Effector CD8-positive, alpha-beta T cell (primary cell): ENCODE results near the gene CSMD2.

Source experiments
- DNase-seq: peaks from one replicate; lab custom pipeline; 2025; lab: John Stamatoyannopoulos, UW

The CSMD2 gene

DNA sequence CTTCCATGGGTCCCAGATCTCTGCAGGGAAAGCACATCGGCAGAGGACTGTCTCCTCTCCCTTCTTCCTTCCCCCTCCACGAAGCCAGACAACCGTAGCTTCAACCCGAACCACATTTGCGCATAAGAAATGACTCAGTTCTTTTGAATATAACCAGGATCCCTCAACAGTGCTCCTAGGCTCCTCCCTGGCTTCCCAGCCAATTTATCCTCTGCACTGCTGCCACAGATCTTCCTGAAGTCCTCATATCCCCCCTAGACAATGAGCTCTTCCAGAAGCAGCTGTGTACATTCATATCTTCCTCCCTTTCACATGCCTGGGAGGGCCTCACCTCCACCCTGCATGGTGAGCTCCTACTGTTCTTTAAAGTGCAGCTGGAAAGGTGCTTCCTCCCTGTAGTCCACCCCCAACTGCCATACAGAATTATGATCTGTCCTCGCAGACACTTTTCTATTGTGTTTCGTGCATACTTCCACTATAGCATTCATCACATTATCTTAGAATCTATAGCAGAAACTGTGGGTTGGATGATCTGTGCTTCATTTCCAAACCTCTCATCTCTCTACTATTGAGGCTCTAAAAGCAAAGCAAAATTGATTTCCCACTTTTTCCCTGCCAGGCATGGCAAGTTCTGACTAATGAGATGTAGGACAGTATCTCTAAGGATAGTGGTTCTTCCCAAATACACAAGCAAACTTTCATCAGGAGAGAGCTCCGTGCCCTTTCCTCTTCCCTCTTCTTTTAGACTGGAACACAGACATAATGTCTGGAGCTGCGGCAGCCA is 480.4 kb downstream of the CSMD2 start:
- DNase-seq = no peak

- DNase-seq = no peak
Measured at GRCh38 chr1:33683913-33684312, 481.1 kb downstream of the CSMD2 start.

GRCh38 chr1:33682371-33682770 is 482.7 kb downstream of the CSMD2 start:
- DNase-seq = no peak

- DNase-seq = no peak
Measured at GRCh38 chr1:33680281-33680840, 484.7 kb downstream of the CSMD2 start.

- no peak for DNase-seq
Measured at GRCh38 chr1:33670567-33670966, 494.5 kb downstream of the CSMD2 start.

- no peak for DNase-seq
Measured at GRCh38 chr1:33668695-33669094, 496.3 kb downstream of the CSMD2 start.

- DNase-seq = no peak
Measured at GRCh38 chr1:33667386-33668282, 497.4 kb downstream of the CSMD2 start.

GRCh38 chr1:33666616-33667015 is 498.4 kb downstream of the CSMD2 start:
- no peak for DNase-seq

GRCh38 chr1:33661811-33662454 is 503.1 kb downstream of the CSMD2 start:
- no peak for DNase-seq

GRCh38 chr1:33660956-33661355 is 504.1 kb downstream of the CSMD2 start:
- DNase-seq = no peak

GRCh38 chr1:33660244-33660643 is 504.8 kb downstream of the CSMD2 start:
- DNase-seq = no peak

- DNase-seq = no peak
Measured at GRCh38 chr1:33659641-33660040, 505.4 kb downstream of the CSMD2 start.

DNA sequence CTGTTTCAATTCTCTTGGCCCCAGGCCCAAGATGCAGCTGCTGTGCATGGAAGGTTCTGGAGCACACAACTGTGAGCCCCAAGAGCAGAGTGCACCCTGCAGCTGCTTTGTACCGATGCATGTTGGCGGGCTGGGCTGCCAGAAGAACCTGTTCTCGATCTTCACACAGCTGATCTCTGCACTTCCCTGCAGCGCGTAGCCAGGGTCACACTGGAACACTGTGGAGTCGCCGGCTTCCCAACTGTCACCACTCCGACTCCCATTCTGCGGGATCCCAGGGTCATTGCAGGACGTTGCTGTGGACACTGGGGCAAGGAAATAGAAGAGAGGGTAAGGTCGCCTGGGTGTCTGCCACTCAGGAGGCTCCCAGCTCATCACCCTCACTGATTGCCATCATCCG is 507.2 kb downstream of the CSMD2 start:
- no peak for DNase-seq

- no peak for DNase-seq
Measured at GRCh38 chr1:33656467-33657005, 508.5 kb downstream of the CSMD2 start.

GRCh38 chr1:33655496-33655895 is 509.5 kb downstream of the CSMD2 start:
- no peak for DNase-seq

GRCh38 chr1:33654267-33654834 is 510.7 kb downstream of the CSMD2 start:
- no peak for DNase-seq

- no peak for DNase-seq
Measured at GRCh38 chr1:33653226-33653625, 511.8 kb downstream of the CSMD2 start.

DNA sequence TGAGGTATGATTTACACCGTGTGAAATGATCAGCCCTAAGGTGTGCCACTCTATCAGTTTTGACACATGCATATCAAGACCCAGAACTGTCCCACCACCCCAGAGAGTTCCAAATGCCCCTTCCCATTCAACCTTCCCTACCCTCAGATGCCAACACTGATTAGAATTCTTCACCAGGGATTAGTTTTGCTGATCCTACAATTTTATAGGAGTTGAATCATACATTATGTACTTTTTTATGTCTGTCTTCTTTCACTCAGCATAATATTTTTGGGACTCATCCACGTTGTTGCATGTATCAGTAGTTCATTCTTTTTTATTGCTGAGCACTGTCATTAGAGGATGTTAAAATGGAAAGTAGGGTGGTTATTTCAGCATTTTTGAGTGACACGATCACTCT is 514.3 kb downstream of the CSMD2 start:
- no peak for DNase-seq

DNA sequence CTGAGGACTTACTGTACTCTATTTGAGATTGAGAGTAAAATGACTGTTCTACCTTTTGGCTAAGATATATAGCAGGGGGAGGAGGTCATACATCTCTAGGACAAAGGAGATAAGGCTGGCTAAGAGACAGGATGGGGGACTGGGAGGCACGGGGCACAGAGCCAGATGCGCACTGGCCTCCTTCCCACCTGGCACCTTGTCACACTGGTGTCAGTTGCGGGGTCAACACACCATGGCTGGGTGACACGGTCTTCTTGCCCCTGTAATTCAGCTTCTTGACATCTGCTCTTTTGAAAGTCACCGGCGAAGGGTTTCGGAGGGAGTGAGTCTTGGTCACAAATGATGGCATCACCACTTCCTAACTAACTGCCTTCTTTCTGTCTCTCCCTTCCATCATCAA is 515.3 kb downstream of the CSMD2 start:
- no peak for DNase-seq

- no peak for DNase-seq
Measured at GRCh38 chr1:33643216-33643615, 521.8 kb downstream of the CSMD2 start.

GRCh38 chr1:33641104-33641830 is 523.8 kb downstream of the CSMD2 start:
- no peak for DNase-seq
